ENCODE measurements around the gene S1PR3.

The S1PR3 gene

DNA sequence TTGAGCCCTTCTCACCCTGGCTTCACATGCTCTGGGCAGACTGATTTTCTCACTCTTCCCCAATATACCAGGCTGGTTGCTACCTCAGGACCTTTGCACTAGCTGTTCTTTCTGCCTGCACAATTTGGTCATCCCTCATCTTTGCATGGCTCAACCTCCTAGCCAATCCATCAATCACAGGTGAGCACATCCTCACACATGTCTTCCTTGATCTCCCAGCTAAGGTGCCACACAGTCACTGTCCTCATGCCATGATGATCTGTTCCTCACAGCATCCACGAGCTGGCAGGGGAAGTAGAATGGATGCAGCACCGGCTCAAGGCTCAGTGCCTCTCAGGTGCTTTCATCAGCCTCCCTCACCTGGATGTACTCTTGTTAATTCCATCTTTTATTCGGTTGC, 30.6 kb upstream of the S1PR3 start:
- no peaks in the 10 kb centered on the region for H3K36me3 ChIP-seq (replicated peaks)
- TF ChIP-seq CTCF (IDR thresholded peaks at IDR 0.05; ENCODE audit: low read depth, low read length, missing control alignments): no peak
- H3K27me3 ChIP-seq (replicated peaks): no peaks in the 10 kb centered on the region
- DNase-seq: no peak
- H3K27ac ChIP-seq: no peak overlapping the region
- in situ Hi-C loops (cut with HindIII; ENCODE audit: low pct_ligation_motif_present, low sequenced_read_pairs): no loop called here
- H3K4me3 ChIP-seq (ENCODE audit: low read depth, low read length): no peak overlapping the region

- in situ Hi-C loops (cut with HindIII; ENCODE audit: low pct_ligation_motif_present, low sequenced_read_pairs): no loop called here
- no peak overlapping the region for H3K27ac ChIP-seq
- TF ChIP-seq CTCF (IDR thresholded peaks at IDR 0.05; ENCODE audit: low read depth, low read length, missing control alignments): no peak
- no peak for DNase-seq
- no peak overlapping the region for H3K4me3 ChIP-seq (ENCODE audit: low read depth, low read length)
- no peaks in the 10 kb centered on the region for H3K36me3 ChIP-seq (replicated peaks)
- H3K27me3 ChIP-seq (replicated peaks): no peaks in the 10 kb centered on the region
Observed at GRCh38 chr9:88965473-88965872, 25.8 kb upstream of the S1PR3 start.

DNA sequence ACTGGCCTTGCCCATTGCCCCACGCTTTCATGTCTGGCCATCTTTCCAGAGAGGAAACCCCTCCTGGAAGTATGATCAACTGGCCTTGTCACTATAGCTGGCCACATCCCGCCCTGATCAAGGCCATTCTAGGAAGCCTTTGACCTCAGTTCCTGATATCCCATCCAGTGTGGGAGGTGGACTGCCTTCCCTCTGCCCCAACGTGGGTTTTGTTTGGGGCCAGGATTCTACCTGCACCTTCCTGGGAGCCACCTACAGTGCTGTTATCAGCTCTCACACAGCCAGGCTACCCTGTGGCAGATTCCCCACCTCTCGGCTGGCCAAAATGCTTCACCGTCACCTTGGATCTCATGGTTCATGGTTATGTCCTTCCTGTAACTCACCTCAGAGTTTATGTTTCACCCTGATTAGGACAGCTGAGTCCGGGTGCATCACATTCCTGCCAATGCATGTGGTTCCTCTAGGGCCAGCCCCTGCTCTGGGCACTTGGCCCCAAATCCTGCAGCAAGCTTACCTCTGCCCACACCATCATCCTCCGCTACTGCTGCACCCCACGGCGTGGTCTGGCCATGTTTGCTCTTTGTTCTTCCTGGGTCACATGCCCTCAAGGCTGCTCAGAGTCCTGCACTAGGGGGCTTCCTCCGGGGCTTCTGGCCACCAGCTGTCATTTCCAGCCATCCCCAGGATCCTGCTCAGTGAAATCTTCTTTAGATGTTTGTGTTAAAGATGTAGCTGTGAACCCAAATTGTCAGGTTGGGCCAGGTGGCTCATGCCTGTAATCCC, 24.2 kb upstream of the S1PR3 start:
- DNase-seq: no peak
- Histone ChIP-seq H3K4me3 (ENCODE audit: low read depth, low read length) (no peak overlapping the region), H3K36me3 (replicated peaks) (no peaks in the 10 kb centered on the region), H3K27ac (no peak overlapping the region), H3K27me3 (replicated peaks) (no peaks in the 10 kb centered on the region)
- in situ Hi-C loops (cut with HindIII; ENCODE audit: low pct_ligation_motif_present, low sequenced_read_pairs): no loop called here
- no peak for TF ChIP-seq CTCF (IDR thresholded peaks at IDR 0.05; ENCODE audit: low read depth, low read length, missing control alignments)

GRCh38 chr9:88968799-88969198, 22.5 kb upstream of the S1PR3 start:
- no peak for TF ChIP-seq CTCF (IDR thresholded peaks at IDR 0.05; ENCODE audit: low read depth, low read length, missing control alignments)

GRCh38 chr9:88969646-88970373, 21.5 kb upstream of the S1PR3 start:
- in situ Hi-C loops (cut with HindIII; ENCODE audit: low pct_ligation_motif_present, low sequenced_read_pairs): no loop called here
- no peak for TF ChIP-seq CTCF (IDR thresholded peaks at IDR 0.05; ENCODE audit: low read depth, low read length, missing control alignments)
- Histone ChIP-seq H3K4me3 (ENCODE audit: low read depth, low read length) (no peak overlapping the region), H3K27ac (no peak overlapping the region), H3K36me3 (replicated peaks) (no peaks in the 10 kb centered on the region), H3K27me3 (replicated peaks) (no peaks in the 10 kb centered on the region)
- no peak for DNase-seq

More at GRCh38 chr9:88968799-88969198, 22.5 kb upstream of the S1PR3 start:
- H3K27me3 ChIP-seq (replicated peaks): no peaks in the 10 kb centered on the region
- no peaks in the 10 kb centered on the region for H3K36me3 ChIP-seq (replicated peaks)
- in situ Hi-C loops (cut with HindIII; ENCODE audit: low pct_ligation_motif_present, low sequenced_read_pairs): no loop called here
- H3K4me3 ChIP-seq (ENCODE audit: low read depth, low read length): no peak overlapping the region
- no peak for DNase-seq
- no peak overlapping the region for H3K27ac ChIP-seq
